Erythroblast (primary cell): ENCODE measurements around the gene THEM4.

Experiments
- GATA1 ChIP-seq: IDR thresholded peaks from 2 replicates; pipeline ENCODE4 v1.6.1; 2011; ENCODE audit warnings: low read depth, mild to moderate bottlenecking, control low read depth, low read length, moderate library complexity
- POLR2A ChIP-seq: IDR thresholded peaks from 2 replicates; pipeline ENCODE4 v1.6.1; 2011; ENCODE audit warnings: mild to moderate bottlenecking, low read length

DNA sequence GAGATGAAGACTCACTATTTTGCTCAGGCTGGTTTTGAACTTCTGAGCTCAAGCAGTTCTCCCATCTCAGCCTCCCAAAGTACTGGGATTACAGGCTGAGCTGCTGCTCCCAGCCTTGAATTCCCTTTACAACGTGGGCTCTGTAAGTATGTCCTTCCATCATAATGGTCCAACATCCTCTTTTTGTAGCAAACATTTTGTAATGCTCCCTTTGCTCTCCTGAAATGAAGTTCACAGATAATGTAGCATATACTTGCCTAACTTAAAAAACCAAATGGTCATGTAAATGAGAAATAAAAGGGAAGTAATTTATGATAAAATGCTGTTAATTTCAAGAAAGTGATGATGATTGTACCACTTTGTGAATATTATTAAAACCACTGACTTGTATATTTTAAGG is 30.5 kb upstream of the THEM4 start:
- TF ChIP-seq POLR2A = no peak
- TF ChIP-seq GATA1 = no peak
